Dermis blood vessel endothelial cell (primary cell): Measurements from ENCODE around the gene VSNL1. TPM values are rescaled to one million over a fixed set of nuclear protein-coding genes. Genes with fewer than 3 reads are reported as not detected.

Experiments used
- DNase-seq: peaks from one replicate; pipeline ENCODE4 v3.0.0; 2010
- total RNA-seq: library from RNA; depleted of rRNA; stranded (reverse); fragments of >200 nt; gene quantifications from 2 replicates; pipeline ENCODE4 v1.2.3, GENCODE V29; 2014

Gene VSNL1
- total RNA-seq, 1 donor from 2014 or later: not detected

DNA sequence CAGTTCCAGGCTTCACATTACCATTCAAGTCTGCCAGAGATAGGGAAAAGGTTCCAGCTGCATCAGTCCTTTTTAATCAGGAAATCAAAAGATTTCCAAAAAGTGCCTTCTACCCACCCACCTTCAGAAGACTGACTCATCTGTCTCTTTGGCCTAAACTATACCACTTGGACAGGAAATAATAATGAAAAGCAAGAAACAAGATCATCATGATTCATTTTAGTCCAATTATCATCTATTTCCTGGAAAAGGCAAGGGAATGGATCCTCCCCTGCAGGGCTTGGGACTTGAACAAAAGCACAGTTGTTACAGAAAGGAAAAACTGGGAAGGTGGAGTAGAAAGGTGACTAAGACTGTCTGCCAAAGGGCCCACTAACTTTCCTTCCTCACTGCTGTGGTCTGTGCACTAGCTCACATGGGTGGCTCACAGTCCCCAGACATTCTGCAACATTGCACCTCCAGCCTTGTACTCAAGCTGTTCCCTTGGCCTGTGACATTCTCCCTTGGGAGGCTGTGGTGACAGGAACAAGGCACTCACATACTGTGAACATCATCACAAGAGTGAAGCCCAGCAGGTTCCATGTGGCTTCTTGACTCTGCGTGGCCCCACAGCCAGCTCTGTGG is 75.3 kb downstream of the VSNL1 start:
- peak; percentile 3 for DNase-seq

DNA sequence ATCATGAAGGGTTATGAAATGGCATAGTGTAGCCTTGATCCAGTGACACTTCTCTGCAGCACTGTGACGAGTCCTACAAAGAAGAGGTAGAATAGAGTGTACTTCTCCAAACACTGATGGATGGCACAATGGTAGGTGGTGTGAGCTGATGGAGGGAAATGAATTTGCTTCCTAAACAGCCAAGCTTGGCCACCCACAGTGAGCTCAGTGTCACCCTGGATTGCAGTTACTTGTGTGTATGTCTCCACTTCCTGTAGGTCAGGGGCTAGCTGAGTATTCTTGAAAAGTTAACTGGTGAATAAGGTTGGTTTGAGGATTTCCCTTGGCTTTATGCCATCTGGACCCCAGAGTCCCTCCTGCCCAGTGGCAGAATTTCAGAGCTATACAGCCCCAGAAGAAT is 75.9 kb downstream of the VSNL1 start:
- no peak for DNase-seq

DNA sequence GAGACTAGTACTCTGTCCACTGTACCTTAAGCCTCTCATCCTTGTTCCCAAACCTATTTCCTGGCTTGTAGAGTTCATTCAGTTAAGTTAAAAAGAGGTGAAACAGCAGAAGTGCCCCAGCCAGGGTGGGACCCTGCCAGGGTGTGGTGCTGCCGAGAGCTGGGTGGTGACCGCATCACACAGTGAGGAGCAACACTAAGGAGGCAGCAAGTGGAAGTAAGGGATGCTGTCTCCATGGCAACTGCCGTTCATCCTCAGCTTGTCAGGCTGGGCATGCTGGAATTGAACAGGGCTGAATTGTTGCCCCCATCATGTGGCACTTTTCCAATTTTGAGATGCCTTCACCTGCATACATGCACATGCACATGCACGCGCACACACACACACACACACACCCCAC is 77.0 kb downstream of the VSNL1 start:
- no peak for DNase-seq

DNA sequence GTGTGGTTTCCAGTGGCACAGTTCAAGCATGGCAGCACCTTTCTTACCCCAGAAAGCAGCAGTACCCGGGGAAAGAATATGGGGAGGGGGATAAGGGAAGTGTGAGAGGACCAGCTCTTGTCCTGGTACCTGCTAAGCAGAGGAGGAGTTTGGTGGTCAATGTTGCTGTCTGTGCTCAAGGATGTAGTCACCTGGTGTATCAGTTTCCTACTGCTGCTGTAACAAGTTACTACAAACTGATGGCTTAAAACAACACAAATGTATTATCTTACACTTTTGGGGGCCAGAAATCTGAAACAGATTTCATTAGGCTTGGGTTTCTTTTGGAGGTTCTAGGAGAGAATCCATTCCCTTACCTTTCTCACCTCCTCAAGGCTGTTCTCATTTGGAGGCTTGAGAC is 77.5 kb downstream of the VSNL1 start:
- DNase-seq: no peak

DNA sequence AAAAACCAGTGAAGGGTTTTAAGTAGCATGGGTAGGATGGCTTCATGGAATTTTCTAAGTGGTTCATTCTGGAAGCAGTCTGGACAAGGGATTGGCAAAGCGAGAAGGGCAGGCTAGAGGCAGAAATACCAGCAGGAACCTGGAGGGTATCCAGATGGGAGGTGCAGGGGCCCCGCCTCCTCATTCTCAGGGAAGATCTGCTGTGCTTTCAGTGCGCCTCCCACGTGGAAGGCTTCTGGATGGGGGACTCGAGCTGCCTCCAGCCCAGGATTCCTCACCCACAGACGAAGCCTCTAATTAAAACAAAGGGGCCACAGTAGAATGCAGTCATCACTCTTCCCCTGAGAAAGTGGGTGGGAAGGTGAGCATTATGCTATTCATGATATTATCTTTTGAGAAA is 79.8 kb downstream of the VSNL1 start:
- no peak for DNase-seq

DNA sequence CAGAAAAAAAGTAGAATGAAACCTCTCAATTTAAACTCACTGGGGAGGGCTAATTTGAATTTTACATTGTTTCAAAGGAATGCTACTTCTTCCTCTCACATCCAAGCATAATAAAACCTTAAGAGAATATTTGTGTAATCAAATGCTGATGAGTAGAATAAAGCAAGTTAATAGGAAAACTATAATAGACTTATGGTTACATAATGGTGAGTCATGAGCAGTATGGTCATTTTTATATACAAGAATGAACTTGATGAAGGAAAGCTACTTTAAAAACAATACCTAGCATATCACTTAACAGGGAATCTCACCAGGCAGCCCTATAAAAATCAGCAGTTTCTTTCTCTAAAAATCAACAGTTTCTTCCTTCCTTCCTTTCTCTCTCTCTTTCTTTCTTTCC is 80.3 kb downstream of the VSNL1 start:
- peak; percentile 26 for DNase-seq

DNA sequence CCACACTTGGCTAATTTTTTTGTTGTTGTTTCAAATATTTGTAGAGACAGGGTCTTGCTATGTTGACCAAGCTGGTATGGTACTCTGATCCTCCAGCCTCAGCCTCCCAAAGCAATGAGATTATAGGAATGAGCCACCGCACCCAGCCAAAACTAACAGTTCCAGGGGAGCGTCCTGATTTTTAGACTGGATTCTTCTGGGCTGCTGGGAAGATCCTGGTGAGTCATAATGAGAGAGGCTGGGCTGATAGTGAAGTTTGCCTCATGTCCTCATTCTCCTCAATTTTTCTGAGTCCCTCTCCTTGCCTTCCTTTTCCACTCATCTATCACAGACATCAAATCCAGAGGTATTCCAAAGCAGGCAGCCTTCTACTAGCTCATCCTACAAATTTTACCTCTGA is 81.3 kb downstream of the VSNL1 start:
- DNase-seq: no peak

DNA sequence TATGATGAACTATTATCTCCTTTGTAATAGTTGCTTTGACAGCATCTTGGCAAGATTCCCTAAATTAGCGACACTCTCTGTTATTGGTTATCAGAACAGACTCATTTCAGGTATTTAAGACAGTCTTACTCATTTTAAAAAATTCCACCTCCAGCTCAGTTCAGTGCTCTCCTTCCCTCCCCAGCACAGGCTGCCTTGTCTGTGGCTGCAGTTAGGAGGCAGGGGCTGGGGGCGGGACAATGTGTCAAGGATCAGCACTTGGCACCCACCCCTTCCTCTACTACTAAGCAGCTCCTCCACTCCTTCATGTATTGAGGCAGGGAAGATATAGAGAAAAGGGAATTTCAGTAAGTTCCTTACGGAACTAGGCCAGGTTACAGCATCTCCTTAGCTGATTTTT is 85.0 kb downstream of the VSNL1 start:
- no peak for DNase-seq

DNA sequence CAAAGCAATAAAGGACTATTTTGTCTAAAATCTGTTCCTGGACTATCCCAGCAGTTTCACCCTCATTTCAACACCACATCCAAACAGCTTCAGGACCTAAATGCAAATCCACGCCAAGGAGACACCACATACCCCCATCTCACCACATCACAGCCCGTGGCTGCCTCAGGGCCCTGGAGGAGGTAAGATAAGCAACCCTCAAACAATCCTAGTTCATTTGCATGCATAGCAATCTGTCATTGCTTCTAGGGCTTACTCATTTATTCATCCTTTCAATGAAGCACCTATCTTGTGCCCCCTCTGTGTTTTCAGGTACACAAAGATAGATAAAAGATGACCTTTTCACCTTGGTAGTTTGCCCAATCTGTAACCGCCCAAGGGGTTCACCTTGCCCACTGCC is 86.5 kb downstream of the VSNL1 start:
- DNase-seq: no peak

DNA sequence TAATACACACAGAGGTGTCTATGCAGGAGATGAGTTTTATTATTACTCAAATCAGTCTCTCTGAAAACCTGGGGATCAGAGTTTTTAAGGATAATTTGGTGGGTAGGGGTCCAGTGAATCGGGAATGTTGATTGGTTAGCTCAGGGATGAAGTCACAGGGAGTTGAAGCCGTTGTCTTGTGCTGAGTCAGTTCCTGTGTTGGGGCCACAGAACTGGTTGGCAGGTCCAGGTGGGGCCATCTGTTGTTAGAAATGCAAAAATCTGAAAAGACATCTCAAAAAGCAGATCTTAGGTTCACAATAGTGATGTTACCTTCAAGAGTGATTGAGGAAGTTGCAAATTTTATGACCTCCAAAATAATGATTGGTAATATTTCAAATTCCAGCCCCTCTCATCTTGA is 86.9 kb downstream of the VSNL1 start:
- no peak for DNase-seq

DNA sequence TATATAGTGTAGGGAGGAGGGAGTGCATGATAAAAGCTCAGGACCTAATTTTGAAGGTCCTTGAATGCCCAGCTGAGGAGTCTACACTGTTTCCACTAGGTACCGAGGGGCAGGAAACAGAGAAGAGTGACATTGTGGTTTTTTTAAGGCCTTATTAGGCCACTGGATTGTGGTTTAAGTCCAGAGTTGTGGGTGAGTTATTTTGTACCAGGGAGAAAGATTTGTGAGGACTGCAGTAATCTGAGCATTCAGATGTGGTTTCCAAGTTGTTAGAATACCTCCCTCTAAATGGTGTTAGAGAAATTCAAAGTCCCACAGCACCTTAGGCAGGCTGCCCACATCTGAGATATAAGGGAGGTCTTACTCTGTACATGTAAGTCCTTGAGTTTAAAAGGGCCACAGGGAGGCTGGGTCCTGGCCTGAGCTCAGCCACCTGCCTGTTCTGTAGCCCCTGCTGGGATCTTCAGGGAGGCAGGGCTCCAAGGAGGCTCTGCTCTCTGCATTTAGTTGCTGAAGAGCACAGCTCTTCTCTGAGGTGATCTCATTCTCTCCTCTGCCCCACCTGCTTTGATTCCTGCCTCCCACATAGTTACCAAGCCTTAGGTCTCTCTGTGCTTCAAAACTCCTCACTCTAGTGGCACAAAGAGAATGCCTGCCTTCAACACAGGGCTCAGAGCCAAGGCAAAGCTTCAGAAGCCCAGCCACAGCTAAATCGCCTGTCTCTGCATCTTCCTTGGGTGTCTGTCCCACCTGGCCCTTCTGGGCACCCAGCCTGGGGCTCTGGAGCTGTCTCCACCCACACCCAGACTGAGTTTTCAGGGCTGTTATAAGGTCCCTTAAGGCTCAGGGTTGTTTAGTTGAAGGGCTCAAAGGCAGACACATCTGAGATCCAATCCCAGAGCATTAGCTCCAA is 88.1 kb downstream of the VSNL1 start:
- DNase-seq: no peak

DNA sequence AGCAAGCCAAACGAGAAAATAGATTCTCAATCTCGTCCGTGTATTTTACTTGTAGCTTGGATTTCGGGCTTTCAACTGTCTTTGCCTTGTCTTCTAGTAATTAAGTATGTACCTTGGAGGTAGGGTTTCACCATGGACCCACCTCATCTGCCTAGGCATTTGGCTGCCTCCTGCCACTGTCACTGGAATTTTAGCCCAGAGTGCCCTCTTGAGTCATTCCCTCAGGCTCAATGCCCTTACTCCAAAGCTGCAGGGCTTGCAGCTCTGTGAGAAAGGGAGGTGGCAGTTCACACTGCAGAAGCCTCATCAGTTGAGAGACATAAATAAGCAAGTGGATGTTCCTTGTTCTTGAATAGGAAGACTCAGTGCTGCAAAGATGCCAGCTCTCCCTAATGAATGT is 89.6 kb downstream of the VSNL1 start:
- DNase-seq: no peak

DNA sequence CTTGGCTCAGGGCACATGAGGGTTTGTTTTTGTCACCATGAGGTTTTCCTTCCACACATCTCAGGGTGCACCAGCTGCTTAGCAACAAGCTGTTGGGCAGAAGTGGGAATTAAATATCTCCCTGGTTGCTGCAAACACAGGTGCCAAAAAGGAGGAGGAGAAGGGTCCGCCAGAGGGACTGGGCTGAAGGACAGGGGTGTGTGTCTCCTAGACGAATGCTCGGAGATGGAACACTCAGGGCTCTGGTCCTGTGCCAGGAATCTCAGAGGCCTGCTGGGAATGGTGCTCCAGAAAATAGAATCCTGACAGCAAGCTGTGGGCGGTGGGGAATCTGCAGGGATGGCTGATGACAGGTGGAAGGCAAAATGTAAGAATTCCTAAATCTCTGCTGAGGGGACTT is 94.5 kb downstream of the VSNL1 start:
- DNase-seq: no peak

DNA sequence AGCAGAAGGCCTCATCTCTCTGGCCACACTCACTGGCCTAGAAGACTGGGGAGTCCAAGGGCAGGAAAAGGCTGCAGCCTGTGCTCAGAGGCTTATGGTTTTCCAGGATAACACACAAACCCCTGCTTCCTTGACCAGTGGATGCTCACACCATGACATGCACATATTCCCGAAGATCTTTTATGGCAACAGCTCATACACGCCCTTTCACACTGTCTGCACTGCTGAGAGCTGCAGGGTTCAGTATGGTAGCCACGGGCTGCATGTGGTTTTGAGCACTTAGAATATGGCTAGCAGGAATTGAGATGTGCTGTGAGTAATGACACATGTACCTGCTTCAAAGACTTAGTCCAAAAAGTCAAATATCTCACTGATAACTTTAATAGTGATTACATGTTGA is 95.8 kb downstream of the VSNL1 start:
- DNase-seq: no peak

DNA sequence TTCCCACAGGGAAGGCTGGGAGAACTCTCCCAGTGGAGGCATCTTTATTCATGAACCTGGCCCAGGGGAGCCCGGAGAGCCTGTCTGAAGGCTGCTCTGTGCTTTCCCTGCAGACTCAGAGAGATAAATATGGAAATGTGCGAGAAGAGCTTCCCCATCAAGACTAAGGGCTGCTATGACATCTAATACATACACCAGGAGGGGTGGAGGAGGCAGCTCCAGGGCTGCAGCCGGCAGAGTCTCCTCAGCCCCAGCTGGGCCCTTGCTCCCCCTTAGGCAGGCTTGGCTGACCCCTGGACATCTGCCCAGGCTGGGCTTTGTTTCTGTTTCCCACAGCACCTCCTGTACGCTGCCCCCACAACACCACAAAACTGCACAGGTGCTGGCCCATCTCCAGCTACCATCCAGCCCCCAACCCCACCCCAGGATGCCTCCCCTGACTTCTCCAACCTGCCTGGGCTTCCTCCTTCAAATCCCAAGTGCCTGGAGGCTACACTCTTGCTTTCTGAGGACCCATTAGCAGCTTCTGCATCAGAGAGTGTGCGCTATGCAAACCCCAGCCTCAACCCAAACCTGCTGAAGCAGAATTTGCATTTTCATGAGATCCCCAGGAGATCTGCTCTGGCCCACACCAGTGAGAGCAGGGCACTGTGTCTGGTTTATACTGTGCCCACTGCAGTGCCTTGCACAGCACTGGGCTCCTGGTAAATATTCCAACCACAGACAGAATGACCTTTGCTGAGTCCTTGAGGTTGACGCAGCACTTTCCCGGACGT is 96.8 kb downstream of the VSNL1 start:
- DNase-seq: no peak

DNA sequence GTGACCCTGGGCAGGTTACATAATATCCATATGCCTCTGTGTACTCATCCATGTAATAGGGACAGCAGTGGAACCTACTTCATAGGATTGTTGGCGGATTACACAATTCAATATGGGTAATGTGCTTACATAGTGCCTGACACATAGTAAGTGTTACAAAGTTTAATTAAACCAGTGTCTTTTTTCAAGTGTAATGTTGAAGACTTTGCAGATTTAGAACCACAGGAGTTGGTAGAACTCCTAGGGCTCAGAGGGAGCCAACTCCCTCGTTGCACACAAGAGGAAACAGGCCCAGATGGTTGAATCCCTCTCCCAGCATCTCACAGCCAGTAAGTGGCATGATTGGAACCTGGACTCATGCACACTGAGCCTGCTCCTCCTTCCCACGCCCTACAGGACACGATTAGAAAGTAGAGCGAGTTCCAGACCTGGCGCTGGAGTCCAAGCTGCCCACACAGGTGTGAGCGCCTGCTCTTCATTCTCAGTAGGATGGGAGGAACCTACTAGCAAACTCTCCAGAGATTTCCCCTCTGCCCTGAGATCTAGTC is 97.8 kb downstream of the VSNL1 start:
- no peak for DNase-seq

DNA sequence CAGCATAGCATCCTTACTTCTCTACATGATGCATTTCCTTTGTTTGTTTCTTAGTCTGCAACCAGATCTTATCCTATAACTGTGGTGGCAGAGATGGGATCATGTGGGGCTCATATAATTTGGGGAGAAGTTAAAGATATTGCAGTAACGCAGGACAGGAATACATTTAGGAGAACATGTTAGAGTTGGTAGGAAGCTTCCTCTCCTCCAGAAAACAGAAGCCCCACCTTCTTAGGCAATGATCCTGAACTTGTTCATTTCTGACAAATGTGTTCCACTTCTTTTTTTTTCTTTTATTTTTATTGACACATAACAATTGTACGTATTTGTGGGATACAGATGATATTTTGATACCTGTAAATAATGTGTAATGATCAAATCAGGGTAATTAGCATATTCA is 99.9 kb downstream of the VSNL1 start:
- no peak for DNase-seq

DNA sequence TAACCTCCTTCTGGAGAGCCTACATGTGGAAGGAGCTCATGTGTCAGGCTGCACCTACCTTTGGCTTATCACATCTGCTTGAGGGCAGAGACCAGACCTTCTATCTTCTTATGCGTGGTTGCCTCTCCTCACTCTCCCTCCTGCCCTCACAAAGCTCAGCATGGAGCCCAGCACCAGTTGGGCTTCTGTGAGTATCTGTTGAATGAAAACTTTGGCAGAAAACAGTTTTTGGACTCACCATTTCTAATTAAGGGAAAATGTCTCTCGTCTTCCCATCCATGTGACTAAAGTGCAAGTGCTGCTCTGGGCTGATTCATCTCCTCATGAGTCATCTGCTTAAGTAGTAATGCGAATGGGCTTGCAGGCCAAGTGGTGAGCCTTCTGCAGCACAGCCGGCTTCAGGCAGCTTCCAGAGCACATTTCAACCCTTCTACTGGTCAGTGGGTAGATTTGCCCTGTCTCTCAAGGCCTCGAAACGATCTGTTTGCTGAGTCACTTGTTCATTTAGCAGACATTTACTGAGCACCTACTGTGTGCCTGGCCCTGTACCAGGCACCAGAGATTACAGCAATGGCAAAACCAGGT is 102.6 kb downstream of the VSNL1 start:
- DNase-seq: peak; percentile 92

DNA sequence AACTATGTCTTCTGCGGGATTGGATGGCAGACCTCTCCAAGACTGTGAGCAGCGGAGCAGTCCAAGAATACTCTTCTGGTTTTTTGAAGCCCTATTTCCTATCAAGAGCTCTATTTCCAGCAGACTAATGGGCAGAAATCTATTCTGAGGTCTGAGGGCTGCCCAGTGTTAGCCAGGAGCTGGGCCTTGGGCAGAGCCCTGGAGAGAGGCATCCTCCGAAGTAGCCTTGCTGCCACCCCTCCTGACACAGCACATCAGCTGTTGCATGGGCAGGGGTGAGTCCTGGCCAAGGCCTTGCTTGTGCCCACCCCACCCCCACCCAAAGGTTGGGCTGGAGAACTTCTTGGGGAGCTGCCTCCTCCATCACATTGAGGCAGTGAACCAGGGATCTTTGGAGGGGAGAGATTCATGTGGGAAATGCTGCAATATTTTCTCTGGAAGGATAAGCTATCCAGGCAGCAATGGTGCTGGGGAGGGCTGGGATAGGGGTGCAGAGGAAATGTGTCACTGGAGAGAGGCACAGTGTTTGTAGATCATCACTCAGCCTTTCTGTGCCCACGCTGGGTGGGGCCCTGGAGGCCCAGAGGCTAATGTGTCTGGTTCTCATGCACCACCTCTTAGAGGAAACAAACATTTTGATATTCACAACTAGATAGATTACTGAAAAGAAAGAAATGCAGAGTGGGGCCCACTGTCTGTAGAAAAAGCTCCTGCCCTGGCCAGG is 104.7 kb downstream of the VSNL1 start:
- no peak for DNase-seq

DNA sequence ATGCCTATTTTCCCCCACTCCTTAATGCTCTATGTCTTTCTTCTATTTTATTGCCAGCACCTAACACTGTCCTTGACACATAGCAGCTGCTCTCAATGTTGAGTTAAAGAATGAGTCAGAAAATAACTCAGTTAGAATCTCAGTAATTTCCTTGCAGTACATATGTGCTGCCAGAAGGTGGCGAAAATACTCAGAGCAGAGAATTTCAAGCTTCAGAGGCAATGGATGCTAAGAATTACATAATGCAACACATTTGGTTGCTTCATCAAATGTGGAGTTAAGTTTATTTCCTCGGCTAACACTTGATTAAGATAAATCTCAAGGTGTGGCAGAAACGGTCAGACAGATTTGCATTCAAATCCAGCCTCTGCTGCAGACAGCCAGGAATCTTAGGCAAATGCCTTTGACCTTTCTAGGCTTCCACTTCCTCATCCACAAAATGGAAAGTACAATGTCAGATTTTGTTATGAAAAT is 105.6 kb downstream of the VSNL1 start:
- DNase-seq: peak; percentile 81

DNA sequence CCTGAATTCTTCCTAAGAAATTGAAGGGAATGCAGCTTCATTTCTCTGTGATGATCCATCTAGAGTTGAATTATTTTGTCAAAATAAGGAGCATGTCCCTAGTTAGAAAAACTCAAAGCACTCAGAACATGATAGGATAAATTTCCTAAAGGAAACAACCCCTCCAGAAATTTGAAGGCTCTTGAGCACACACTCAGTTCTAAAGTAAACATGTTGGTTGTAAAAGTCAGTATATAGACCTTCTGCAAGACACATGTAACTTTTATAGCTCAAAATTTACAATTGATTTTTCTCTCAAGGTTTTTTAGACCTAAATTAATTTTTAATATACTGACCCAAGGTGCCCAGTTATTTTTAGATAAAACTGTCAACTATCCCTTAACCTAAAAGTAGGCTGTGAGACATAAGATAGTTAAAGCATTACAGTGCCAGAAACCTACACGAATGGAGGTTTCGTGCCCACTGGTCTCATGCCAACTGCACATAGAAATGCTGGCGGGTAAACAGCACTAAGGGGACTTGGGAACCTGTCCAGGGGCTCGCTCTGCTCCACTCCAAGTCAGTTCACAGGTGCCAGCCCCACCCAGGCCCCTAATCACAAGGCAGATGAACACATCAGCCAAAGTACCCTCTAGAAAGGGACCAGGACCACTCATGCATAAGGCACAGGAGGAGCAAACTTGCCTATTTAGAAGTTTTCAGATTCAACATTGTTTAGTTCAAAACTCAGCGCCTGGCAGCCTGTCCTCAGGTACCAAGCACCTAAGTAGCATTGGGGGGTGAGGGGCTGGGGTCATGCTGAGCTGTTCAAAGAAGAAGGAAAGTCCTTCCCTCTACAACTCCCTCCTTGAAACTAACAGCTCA is 106.6 kb downstream of the VSNL1 start:
- no peak for DNase-seq
